ENCODE measurements around the gene BCAS3.

GRCh38 chr17:61413661-61414126, 736.0 kb downstream of the BCAS3 start:
- no peak for TF ChIP-seq POLR2A (IDR thresholded peaks at IDR 0.05; ENCODE audit: low read length)
- TF ChIP-seq GATA1 (IDR thresholded peaks at IDR 0.05; ENCODE audit: low read depth, low read length) = no peak

Data from erythroblast (primary cell).